Measurements from ENCODE around the gene ZNF385C. TPM values are rescaled to one million over a fixed set of nuclear protein-coding genes. Genes with fewer than 3 reads are reported as not detected.

ZNF385C gene
- total RNA-seq, 1 experiment from 2014 or later, result 0.26 TPM

DNA sequence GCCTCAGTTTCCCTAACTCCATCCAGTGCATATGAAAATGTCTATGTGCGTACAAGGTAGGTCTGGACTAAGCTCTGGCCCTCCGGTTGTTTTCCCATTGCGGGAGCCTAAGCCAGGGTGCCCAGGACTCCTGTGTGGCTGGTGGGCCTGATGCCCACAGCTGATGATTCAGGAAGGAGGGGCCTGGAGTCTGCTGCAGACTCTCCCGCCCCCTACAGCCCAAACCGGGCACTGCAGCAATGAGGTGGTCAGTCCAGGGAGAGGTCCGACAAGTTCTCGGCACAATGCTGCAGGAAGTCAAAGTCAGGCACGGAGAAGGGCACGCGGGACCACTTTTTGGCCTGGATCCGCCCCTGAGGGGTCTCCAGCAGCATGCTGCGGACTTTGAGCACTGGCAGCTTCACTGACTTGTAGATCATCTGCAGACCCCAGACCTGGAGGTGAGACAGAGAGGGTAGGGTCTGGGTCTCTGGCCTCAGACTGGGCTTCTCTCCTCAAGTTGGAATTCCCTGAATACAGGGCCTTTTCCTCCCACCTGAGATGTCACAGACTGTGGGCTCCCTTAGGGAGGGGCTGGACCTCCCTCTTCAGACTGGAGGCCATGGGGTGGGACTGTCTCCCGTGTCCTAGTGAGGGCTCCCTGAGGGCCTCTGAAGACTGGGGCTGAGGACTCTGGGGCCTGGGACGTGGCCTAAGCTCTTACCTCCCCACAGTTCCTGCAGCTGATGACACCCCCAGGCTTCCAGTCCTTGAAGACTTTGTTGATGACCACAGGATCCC is 3.4 kb upstream of the ZNF385C start:
- TF ChIP-seq, protein P1, sequence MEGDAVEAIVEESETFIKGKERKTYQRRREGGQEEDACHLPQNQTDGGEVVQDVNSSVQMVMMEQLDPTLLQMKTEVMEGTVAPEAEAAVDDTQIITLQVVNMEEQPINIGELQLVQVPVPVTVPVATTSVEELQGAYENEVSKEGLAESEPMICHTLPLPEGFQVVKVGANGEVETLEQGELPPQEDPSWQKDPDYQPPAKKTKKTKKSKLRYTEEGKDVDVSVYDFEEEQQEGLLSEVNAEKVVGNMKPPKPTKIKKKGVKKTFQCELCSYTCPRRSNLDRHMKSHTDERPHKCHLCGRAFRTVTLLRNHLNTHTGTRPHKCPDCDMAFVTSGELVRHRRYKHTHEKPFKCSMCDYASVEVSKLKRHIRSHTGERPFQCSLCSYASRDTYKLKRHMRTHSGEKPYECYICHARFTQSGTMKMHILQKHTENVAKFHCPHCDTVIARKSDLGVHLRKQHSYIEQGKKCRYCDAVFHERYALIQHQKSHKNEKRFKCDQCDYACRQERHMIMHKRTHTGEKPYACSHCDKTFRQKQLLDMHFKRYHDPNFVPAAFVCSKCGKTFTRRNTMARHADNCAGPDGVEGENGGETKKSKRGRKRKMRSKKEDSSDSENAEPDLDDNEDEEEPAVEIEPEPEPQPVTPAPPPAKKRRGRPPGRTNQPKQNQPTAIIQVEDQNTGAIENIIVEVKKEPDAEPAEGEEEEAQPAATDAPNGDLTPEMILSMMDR (IDR thresholded peaks at IDR 0.05; ENCODE audit: unreplicated experiment), result peak; percentile 90

DNA sequence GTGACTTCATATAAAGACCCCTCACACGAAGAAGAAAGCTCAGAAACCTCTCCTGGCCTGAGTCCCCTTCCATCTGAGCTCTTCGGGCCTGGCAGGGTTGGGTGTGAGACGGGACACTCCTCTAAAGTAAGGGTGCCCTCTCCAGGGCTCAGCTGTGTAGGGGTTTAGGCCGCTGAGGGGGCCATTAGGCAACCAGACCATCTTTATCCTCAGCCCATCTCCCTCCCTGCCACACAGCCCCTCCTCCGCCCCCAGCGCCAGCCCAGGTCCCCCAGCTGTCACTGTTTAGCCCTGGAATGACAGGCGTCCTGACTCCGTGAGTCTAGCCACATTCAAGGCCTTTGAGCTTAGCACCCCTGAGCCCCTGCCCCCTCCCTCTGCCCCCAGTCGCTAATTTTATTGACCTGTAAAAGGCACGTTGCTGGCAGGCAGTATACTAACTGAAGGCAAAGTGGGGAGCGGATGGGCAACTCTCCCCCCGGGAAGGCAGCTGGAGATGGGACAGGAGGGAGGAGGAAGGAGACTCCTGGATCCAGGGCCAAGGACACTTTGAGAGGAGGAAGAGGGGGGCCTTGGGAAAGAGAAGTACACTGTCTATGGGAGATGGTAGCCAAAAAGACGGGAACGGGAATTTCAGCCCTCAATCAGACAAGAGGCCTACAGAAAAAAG is 592 bp upstream of the ZNF385C start:
- no peaks in the 10 kb centered on the region for H3K27me3 Mint-ChIP-seq (ENCODE audit: insufficient read depth, unreplicated experiment)
- H3K4me3 Mint-ChIP-seq (ENCODE audit: unreplicated experiment), result no peak overlapping the region
- POLR2A ChIA-PET, result no interaction called here
- intact Hi-C loops (cut with micrococcal nuclease), result no loop called here
- TF ChIP-seq, protein P1 (IDR thresholded peaks at IDR 0.05; ENCODE audit: unreplicated experiment), result no peak
- no peaks in the 10 kb centered on the region for H3K4me1 Mint-ChIP-seq (ENCODE audit: insufficient read depth, unreplicated experiment)
- BruUV-seq (replicated peaks), result no TSS peak
- no peaks in the 10 kb centered on the region for H3K36me3 Mint-ChIP-seq (ENCODE audit: insufficient read depth, unreplicated experiment)
- H3K27ac Mint-ChIP-seq (ENCODE audit: low read depth, unreplicated experiment), result no peak overlapping the region
- CTCF ChIA-PET, result interaction anchor here (0.6 kb wide), 2 partner anchors 60 to 178 kb away, joined by 3 read pairs; no protein-coding TSS in a partner anchor
- no peak for DNase-seq (ENCODE audit: unreplicated experiment)
- no peaks in the 10 kb centered on the region for H3K9me3 Mint-ChIP-seq (ENCODE audit: unreplicated experiment)

More for the DNA sequence above, 3.4 kb upstream of the ZNF385C start:
- peak; percentile 69 for DNase-seq (ENCODE audit: unreplicated experiment)
- H3K27me3 Mint-ChIP-seq (ENCODE audit: insufficient read depth, unreplicated experiment), result no peaks in the 10 kb centered on the region
- no peak overlapping the region for H3K27ac Mint-ChIP-seq (ENCODE audit: low read depth, unreplicated experiment)
- intact Hi-C loops (cut with micrococcal nuclease), result loop anchor here (1.0 kb wide), 3 partner anchors 34 to 138 kb away; no protein-coding TSS in a partner anchor
- BruUV-seq (replicated peaks), result no TSS peak
- POLR2A ChIA-PET, result interaction anchor here (0.9 to 1.2 kb wide), 2 partner anchors 10 to 85 kb away, joined by 3 to 6 read pairs; partner anchors contain the start of gene DNAJC7
- no peak overlapping the region for H3K4me3 Mint-ChIP-seq (ENCODE audit: unreplicated experiment)
- CTCF ChIA-PET, result interaction anchor here (0.6 to 1.8 kb wide), 6 partner anchors 8 to 92 kb away, joined by 3 to 9 read pairs (median 4); no protein-coding TSS in a partner anchor
- no peaks in the 10 kb centered on the region for H3K9me3 Mint-ChIP-seq (ENCODE audit: unreplicated experiment)
- H3K36me3 Mint-ChIP-seq (ENCODE audit: insufficient read depth, unreplicated experiment), result no peaks in the 10 kb centered on the region
- no peaks in the 10 kb centered on the region for H3K4me1 Mint-ChIP-seq (ENCODE audit: insufficient read depth, unreplicated experiment)

DNA sequence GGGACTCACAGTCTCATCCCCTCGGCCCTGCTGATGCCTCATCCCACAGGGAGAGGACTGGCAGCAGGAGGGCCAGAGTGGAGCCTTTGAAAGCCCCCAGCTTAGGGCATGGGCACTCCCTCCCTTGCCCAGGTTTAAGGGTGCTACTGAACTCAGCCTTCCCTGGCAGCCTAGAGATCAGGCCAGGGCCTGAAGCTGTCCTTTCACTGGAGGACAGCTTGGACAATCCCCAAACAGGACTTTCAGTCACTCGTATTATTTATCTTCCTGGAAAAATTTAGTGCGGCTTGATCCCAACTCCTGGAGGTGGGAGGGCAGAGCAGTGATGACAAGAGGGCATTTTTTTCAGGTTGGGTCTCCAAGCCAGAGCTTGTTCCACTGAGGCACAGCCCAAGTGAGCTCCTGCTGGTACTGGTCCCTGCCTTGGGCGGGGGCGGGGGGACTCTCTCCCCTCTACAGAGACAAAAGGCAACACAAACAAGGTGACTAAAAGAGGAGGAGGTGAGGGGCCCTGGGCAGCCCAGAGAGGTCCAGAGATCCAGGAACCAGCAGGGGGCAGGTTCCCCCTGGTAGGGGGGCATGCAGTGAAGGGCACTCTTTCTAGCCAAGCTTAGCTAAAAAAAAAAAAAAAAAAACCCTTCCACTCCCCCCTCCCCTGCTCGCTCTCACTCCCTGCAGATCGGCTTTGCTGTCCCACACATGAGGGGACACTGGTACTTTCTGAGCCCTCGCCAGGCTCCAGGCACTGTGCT is 1.7 kb downstream of the ZNF385C start:
- ChIA-PET POLR2A (interaction anchor here (0.5 to 0.6 kb wide), 2 partner anchors 160 to 231 kb away, joined by 3 read pairs; partner anchors contain the start of gene KLHL11), CTCF (interaction anchor here (0.7 to 1.2 kb wide), 2 partner anchors 71 to 1715 kb away, joined by 3 read pairs; no protein-coding TSS in a partner anchor)
- H3K4me1 Mint-ChIP-seq (ENCODE audit: insufficient read depth, unreplicated experiment), result no peaks in the 10 kb centered on the region
- H3K27ac Mint-ChIP-seq (ENCODE audit: low read depth, unreplicated experiment), result no peak overlapping the region
- DNase-seq (ENCODE audit: unreplicated experiment), result no peak
- intact Hi-C loops (cut with micrococcal nuclease), result no loop called here
- TF ChIP-seq, protein P1 (IDR thresholded peaks at IDR 0.05; ENCODE audit: unreplicated experiment), result no peak
- no peaks in the 10 kb centered on the region for H3K36me3 Mint-ChIP-seq (ENCODE audit: insufficient read depth, unreplicated experiment)
- BruUV-seq (replicated peaks), result no TSS peak
- H3K27me3 Mint-ChIP-seq (ENCODE audit: insufficient read depth, unreplicated experiment), result no peaks in the 10 kb centered on the region
- H3K9me3 Mint-ChIP-seq (ENCODE audit: unreplicated experiment), result no peaks in the 10 kb centered on the region
- H3K4me3 Mint-ChIP-seq (ENCODE audit: unreplicated experiment), result no peak overlapping the region

Data from MCF 10A (cell line).